Peyer's patch (tissue), 4 donors: Measurements from ENCODE around the gene TRERF1. TPM values are rescaled to one million over a fixed set of nuclear protein-coding genes. Genes with fewer than 3 reads are reported as not detected.

ENCODE experiments used
- DNase-seq, 3 donors: peaks; one replicate each; pipeline ENCODE4 v3.0.0-alpha.2; 2017 to 2019
- H3K27ac ChIP-seq, 4 donors: fragments of 200-600 bp; sonication (generic); one replicate each; pipeline ENCODE4 v1.5.1; 2016 to 2019
- H3K27me3 ChIP-seq, 2 donors: fragments of 200-600 bp; sonication (generic); one replicate each; pipeline ENCODE4 v1.5.1; 2019
- H3K36me3 ChIP-seq, 3 donors: fragments of 200-600 bp; sonication (generic); one replicate each; pipeline ENCODE4 v1.5.1; 2016 to 2019
- H3K4me1 ChIP-seq, 4 donors: fragments of 200-600 bp; sonication (generic); one replicate each; pipeline ENCODE4 v1.5.1; 2016 to 2019
- H3K4me3 ChIP-seq, 4 donors: fragments of 200-600 bp; sonication (generic); 1 replicate in 3 of 4; 2 replicates in 1 of 4; pipeline ENCODE4 v1.5.1; 2016 to 2019; ENCODE audit warnings: mild to moderate bottlenecking in 1 of 4
- H3K9me3 ChIP-seq, 4 donors: fragments of 200-600 bp; sonication (generic); one replicate each; pipeline ENCODE4 v1.5.1; 2016 to 2019; ENCODE audit warnings: mild to moderate bottlenecking in 1 of 4
- POLR2A ChIP-seq, 2 donors: fragments of 450-650 bp; IDR thresholded peaks; one replicate each; pipeline ENCODE4 v1.5.1; 2017; ENCODE audit warnings: antibody characterized with exemption in 2 of 2, mild to moderate bottlenecking in 2 of 2, moderate library complexity in 2 of 2
- total RNA-seq, 4 donors: library from RNA; depleted of rRNA; stranded (reverse); fragments of >200 nt; gene quantifications; one replicate each; pipeline ENCODE4 v1.1.0, GENCODE V29; 2016
- TF ChIP-seq, protein P1 (sequence below), 6 experiments: fragments of 450-650 bp in 4 of 6; fragments of 200-600 bp in 2 of 6; sonication (generic) in 1 of 6; IDR thresholded peaks; one replicate each; pipeline ENCODE4 v1.5.1; 2017 to 2019; ENCODE audit warnings: antibody characterized with exemption in 6 of 6, mild to moderate bottlenecking in 3 of 6, moderate library complexity in 1 of 6

TRERF1 gene
- total RNA-seq, 4 donors from 2014 or later, result 4.6 to 28.1 (median 8.5) TPM

DNA sequence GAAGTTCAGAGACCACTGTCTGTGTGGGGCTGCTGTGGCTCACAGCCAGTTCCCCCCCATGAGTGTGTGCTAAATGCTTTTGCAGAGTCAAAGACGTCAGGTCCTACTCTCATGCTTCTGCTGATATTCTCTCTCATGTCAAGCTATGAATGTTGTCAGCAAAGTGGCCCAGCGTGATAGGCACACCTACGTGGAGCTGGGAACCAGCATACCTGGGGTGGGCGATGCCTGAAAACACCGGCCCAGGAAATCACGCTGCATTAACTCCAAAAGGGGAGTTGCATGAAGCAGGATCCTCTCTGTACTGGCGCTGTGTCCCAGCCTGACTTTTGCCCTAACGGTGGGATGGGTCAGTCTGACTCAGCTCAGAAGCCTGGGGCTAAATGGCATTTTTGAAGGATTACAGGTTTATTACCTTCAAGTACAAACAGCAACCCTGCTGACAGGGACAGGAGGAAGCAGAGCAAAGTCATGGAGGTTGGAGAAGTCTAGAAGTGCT, 225.0 kb downstream of the TRERF1 start:
- Histone ChIP-seq H3K36me3 (peaks cover 0 to 5% (median 0%) of the 10 kb centered on the region in 3 donors), H3K27me3 (no peaks in the 10 kb centered on the region), H3K27ac (peak overlapping the region in 3 of 4 donors; percentile 54 to 82 (median 74)), H3K4me3 (peak overlapping the region in 2 of 4 donors; percentile 0 to 10), H3K4me1 (peaks cover 0 to 22% (median 3%) of the 10 kb centered on the region in 4 donors), H3K9me3 (no peaks in the 10 kb centered on the region)
- peak in 2 of 3 donors; percentile 74 to 77 for DNase-seq
- TF ChIP-seq, protein P1, sequence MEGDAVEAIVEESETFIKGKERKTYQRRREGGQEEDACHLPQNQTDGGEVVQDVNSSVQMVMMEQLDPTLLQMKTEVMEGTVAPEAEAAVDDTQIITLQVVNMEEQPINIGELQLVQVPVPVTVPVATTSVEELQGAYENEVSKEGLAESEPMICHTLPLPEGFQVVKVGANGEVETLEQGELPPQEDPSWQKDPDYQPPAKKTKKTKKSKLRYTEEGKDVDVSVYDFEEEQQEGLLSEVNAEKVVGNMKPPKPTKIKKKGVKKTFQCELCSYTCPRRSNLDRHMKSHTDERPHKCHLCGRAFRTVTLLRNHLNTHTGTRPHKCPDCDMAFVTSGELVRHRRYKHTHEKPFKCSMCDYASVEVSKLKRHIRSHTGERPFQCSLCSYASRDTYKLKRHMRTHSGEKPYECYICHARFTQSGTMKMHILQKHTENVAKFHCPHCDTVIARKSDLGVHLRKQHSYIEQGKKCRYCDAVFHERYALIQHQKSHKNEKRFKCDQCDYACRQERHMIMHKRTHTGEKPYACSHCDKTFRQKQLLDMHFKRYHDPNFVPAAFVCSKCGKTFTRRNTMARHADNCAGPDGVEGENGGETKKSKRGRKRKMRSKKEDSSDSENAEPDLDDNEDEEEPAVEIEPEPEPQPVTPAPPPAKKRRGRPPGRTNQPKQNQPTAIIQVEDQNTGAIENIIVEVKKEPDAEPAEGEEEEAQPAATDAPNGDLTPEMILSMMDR (IDR thresholded peaks at IDR 0.05), result peak in 1 of 6 experiments; percentile 8
- TF ChIP-seq POLR2A (IDR thresholded peaks at IDR 0.05), result peak in 1 of 2 donors; percentile 51

DNA sequence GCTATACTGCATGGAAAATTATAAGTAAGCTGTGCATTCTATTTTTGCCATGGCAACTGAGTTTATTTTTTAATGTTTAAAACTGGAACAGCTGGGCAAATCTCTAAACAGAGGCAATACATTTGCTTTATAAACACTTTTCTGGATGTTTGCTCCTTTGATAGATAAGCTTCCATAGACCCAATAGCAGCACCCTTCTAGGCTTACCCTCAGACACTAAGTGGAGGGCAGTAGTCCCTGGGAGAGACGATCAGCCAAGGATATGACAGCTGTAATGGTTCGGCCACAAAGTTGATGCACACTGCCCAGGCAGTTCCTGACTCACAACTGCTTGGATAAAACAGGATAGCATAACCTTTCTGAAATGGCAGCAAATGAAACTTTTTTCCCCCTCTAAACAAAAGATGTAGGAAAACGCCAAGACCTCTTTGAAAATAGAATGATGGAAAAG, 225.5 kb downstream of the TRERF1 start:
- H3K9me3 ChIP-seq, result no peaks in the 10 kb centered on the region
- DNase-seq, result no peak
- no peak for TF ChIP-seq POLR2A (IDR thresholded peaks at IDR 0.05)
- TF ChIP-seq, protein P1 (IDR thresholded peaks at IDR 0.05), result no peak
- peak overlapping the region in 3 of 4 donors; percentile 20 to 82 (median 74) for H3K27ac ChIP-seq
- no peaks in the 10 kb centered on the region for H3K27me3 ChIP-seq
- H3K4me1 ChIP-seq, result peaks cover 0 to 22% (median 3%) of the 10 kb centered on the region in 4 donors
- peaks cover 0 to 5% (median 0%) of the 10 kb centered on the region in 3 donors for H3K36me3 ChIP-seq
- peak overlapping the region in 1 of 4 donors; percentile 0 for H3K4me3 ChIP-seq

DNA sequence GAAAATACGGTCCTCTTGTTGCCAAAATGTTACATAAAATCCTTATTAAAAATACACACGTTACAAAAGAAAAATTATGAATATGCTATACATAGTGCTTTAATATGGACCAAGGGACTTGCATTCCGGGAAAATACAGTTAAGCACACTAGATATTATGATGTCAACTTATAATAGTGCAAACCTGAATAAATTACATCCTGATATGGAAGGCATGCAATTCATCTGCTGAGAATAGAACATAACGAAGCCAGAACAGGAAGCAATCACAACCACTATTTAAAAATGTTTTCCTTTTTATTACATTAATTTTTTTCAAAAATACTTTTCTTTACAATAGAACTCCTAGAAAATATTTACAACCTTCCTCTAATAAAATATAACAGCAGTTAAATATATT, 226.3 kb downstream of the TRERF1 start:
- TF ChIP-seq POLR2A (IDR thresholded peaks at IDR 0.05), result no peak
- TF ChIP-seq, protein P1 (IDR thresholded peaks at IDR 0.05), result no peak
- Histone ChIP-seq H3K27ac (peak overlapping the region in 1 of 4 donors; percentile 74), H3K4me3 (no peak overlapping the region), H3K36me3 (peaks cover 0 to 5% (median 0%) of the 10 kb centered on the region in 3 donors), H3K4me1 (peaks cover 0 to 22% (median 3%) of the 10 kb centered on the region in 4 donors), H3K9me3 (no peaks in the 10 kb centered on the region), H3K27me3 (no peaks in the 10 kb centered on the region)
- no peak for DNase-seq

DNA sequence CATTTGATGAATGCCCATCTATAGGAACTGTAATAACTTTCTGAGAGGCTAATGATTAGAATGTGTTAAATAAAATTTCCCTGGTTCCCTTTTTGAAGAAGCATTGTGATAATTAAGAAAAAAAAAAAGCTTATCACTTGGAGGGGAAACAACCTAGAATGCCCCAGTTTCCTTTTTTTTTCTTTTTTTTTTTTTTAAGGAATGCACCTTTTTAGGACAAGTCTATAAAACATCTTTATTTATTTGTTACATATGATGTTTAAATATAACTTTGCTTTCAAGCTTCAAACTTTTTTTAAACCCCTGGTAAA, 226.7 kb downstream of the TRERF1 start:
- Histone ChIP-seq H3K27ac (peak overlapping the region in 2 of 4 donors; percentile 52 to 66), H3K9me3 (no peaks in the 10 kb centered on the region), H3K4me1 (peaks cover 0 to 22% (median 3%) of the 10 kb centered on the region in 4 donors), H3K36me3 (peaks cover 0 to 5% (median 0%) of the 10 kb centered on the region in 3 donors), H3K4me3 (no peak overlapping the region), H3K27me3 (no peaks in the 10 kb centered on the region)
- TF ChIP-seq, protein P1 (IDR thresholded peaks at IDR 0.05), result no peak
- no peak for TF ChIP-seq POLR2A (IDR thresholded peaks at IDR 0.05)
- no peak for DNase-seq

DNA sequence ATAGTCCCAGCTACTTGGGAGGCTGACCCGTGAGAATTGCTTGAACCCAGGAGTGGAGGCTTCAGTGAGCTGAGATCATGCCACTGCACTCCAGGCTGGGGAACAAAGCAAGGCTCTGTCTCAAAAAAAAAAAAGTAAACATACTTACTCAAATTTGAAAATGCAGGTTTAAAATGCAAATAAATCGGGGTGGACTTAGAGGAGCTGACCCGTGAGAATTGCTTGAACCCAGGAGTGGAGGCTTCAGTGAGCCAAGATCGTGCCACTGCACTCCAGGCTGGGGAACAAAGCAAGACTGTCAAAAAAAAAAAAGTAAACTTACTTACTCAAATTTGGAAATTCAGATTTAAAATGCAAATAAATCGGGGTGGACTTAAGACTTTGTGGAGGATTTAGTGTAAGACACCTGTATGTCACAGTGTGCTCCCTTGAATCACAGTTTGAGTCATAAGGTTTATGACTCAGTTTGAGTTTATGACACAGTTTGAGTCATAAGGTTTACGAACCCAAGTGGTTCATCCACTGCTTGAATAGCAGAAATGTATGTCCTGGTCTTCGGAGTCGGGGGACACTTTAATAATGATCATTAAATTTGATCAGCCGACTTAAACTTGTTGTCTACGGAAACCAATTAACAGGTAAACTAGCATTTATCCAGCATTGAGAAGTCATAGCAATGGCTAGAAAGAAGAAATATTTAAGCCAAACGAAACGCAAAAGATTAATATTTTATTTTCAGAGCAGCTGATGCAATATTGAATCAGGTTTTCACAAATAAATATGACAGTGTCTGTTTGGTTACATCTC, 227.3 kb downstream of the TRERF1 start:
- Histone ChIP-seq H3K9me3 (no peaks in the 10 kb centered on the region), H3K27ac (peak overlapping the region in 2 of 4 donors; percentile 52 to 66), H3K27me3 (no peaks in the 10 kb centered on the region), H3K4me1 (peaks cover 0 to 22% (median 3%) of the 10 kb centered on the region in 4 donors), H3K36me3 (peaks cover 0 to 5% (median 0%) of the 10 kb centered on the region in 3 donors), H3K4me3 (peak overlapping the region in 1 of 4 donors; percentile 28)
- no peak for TF ChIP-seq POLR2A (IDR thresholded peaks at IDR 0.05)
- TF ChIP-seq, protein P1 (IDR thresholded peaks at IDR 0.05), result no peak
- no peak for DNase-seq
